ENCODE data around the gene EML6. TPM values are rescaled to one million over a fixed set of nuclear protein-coding genes. Genes with fewer than 3 reads are reported as not detected.

Gene EML6
- total RNA-seq, 1 donor from 2014 or later: 0.89 TPM

GRCh38 chr2:55014962-55015939 lies 291.8 kb downstream of the EML6 start:
- intact Hi-C loops (cut with micrococcal nuclease): loop anchor here (1.0 to 5.0 kb wide), 5 partner anchors 114 to 416 kb away; partner anchors contain the start of gene EML6

GRCh38 chr2:55017428-55017827 lies 294.0 kb downstream of the EML6 start:
- intact Hi-C loops (cut with micrococcal nuclease): no loop called here

GRCh38 chr2:55017880-55018279 lies 294.4 kb downstream of the EML6 start:
- intact Hi-C loops (cut with micrococcal nuclease): no loop called here

DNA sequence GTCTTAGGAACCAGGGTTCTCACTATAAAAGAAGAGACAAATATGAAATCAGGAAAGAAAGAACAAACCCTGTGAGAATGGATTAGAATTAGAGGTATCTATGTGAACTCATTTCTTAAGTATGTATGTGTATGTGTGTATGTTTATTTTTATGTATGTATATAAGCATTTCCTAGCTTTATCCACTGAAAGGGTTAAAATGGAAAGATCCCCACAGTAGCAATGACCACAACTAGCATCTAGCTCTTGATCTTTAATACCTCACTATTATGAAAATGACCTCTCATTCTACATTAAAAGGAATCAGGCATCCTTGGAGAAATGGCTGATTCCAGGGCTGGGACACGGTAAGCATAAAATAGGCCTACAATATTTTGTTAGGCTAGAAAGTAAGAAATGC lies 295.2 kb downstream of the EML6 start:
- intact Hi-C loops (cut with micrococcal nuclease): no loop called here

- intact Hi-C loops (cut with micrococcal nuclease): no loop called here
These were observed 296.2 kb downstream of the EML6 start for GRCh38 chr2:55019526-55020258.

Measured in T-helper 2 cell treated with Interferon-gamma antibody and Interleukin-4, amounts not matched to agents 100 ng/mL and 5 ng/mL, for 36 hours (primary cell).